ENCODE measurements around the gene METTL9. TPM values are rescaled to one million over a fixed set of nuclear protein-coding genes. Genes with fewer than 3 reads are reported as not detected.

Gene METTL9
- total RNA-seq, 4 donors from 2014 or later: 59.2 to 75.8 (median 70.3) TPM

DNA sequence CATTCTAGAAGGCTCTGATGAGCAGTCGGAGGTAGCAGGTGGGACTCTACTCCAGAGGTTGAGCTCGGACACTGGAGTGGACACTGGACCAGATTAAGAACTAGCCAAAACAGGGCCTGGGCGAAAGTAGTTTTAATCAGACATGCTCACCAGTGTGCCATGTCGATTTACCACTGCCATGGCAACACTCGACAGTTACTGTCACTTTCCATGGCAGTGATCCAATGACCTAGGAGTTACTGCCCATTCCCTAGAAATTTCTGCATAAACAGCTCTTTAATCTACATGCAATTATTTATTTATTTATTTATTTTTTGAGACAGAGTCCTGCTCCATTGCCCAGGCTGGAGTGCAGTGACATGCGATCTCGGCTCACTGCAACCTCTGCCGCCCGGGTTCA is 7.2 kb upstream of the METTL9 start:
- no peak overlapping the region for H3K27ac ChIP-seq
- H3K36me3 ChIP-seq: no peaks in the 10 kb centered on the region
- no peaks in the 10 kb centered on the region for H3K4me1 ChIP-seq
- TF ChIP-seq POLR2A (IDR thresholded peaks at IDR 0.05) (no peak), CTCF (IDR thresholded peaks at IDR 0.05) (no peak)
- H3K9me3 ChIP-seq: no peaks in the 10 kb centered on the region
- DNase-seq: no peak
- no peak overlapping the region for H3K4me3 ChIP-seq
- H3K27me3 ChIP-seq: no peaks in the 10 kb centered on the region

DNA sequence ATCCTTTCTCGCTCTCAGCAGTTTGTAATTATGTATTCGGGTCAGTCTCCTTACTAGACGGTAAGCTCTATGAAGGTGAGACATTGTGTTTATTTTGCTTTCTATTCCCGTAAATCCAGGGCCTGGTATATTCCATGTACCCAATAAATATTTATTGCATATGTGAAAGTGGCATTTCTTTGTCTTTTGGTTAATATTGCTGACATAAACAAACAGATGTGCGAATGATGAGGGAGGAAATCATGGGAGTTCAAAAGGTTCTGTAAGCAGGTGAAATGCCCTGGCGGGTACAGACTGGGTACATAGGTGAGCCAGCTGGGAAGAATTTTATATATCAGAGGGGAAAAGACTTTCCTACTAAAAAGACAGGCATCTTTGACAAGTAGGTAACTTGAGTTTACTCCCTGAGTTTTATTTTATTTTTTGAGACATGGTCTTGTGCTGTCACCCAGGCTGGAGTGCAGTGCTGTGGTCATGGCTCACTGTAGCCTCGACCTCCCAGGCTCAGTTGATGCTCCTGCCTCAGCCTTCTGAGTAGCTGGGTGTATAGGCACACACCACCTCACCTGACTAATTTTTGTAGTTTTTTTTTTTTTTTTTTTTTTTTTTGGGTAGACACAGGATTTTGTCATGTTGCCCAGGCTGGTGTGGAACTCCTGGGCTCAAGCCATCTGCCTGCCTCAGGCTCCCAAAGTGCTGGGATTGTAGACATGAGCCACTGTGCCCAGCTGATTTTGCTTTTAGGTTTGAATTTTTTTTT is 5.7 kb upstream of the METTL9 start:
- Histone ChIP-seq H3K4me3 (no peak overlapping the region), H3K36me3 (no peaks in the 10 kb centered on the region), H3K27me3 (no peaks in the 10 kb centered on the region), H3K4me1 (no peaks in the 10 kb centered on the region), H3K27ac (no peak overlapping the region), H3K9me3 (no peaks in the 10 kb centered on the region)
- no peak for DNase-seq
- no peak for TF ChIP-seq POLR2A (IDR thresholded peaks at IDR 0.05)
- no peak for TF ChIP-seq CTCF (IDR thresholded peaks at IDR 0.05)

DNA sequence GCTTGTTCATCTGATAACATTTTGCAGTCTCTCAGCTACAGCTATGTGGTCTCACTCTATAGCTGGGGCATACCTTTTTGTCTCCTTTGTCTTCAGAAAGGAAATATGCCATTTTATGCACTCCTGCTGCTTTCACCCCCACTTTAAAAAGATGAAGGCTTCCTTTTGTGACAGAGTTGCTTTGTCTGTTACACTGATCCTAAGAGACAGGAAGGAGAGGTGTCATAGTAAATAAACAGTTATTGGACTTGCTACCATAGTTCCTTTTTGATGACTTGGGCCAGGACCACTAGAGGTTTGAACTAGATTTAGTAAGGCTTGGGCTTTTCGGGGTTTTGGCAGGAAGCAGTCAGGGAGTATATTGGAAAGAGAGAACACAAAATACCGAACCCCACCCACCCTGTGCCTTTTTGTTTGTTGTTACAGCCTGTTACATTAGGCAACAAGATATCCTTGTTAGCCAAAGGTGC is 1.8 kb upstream of the METTL9 start:
- no peak overlapping the region for H3K27ac ChIP-seq
- DNase-seq: no peak

GRCh38 chr16:21598206-21598605 is 1.2 kb upstream of the METTL9 start:
- H3K4me3 ChIP-seq: peak overlapping the region in 2 of 4 donors; percentile 86 to 94
- H3K27me3 ChIP-seq: no peaks in the 10 kb centered on the region
- TF ChIP-seq CTCF (IDR thresholded peaks at IDR 0.05): no peak
- no peak for TF ChIP-seq POLR2A (IDR thresholded peaks at IDR 0.05)
- no peaks in the 10 kb centered on the region for H3K36me3 ChIP-seq
- no peak for DNase-seq
- peaks cover 0 to 22% (median 5%) of the 10 kb centered on the region in 4 donors for H3K4me1 ChIP-seq
- no peaks in the 10 kb centered on the region for H3K9me3 ChIP-seq
- peak overlapping the region in 3 of 4 donors; percentile 96 to 98 (median 97) for H3K27ac ChIP-seq

More for the DNA sequence above, 1.8 kb upstream of the METTL9 start:
- Histone ChIP-seq H3K36me3 (no peaks in the 10 kb centered on the region), H3K4me1 (peaks cover 0 to 19% (median 5%) of the 10 kb centered on the region in 4 donors), H3K9me3 (no peaks in the 10 kb centered on the region), H3K27me3 (no peaks in the 10 kb centered on the region), H3K4me3 (no peak overlapping the region)
- TF ChIP-seq POLR2A (IDR thresholded peaks at IDR 0.05) (no peak), CTCF (IDR thresholded peaks at IDR 0.05) (no peak)

GRCh38 chr16:21598701-21599121 is 666 bp upstream of the METTL9 start:
- no peak for TF ChIP-seq CTCF (IDR thresholded peaks at IDR 0.05)
- no peak for TF ChIP-seq POLR2A (IDR thresholded peaks at IDR 0.05)
- H3K36me3 ChIP-seq: no peaks in the 10 kb centered on the region

More at GRCh38 chr16:21598701-21599121, 666 bp upstream of the METTL9 start:
- Histone ChIP-seq H3K27ac (peak overlapping the region; percentile 96 to 99 (median 98)), H3K4me3 (peak overlapping the region; percentile 86 to 96 (median 92)), H3K4me1 (peaks cover 0 to 27% (median 5%) of the 10 kb centered on the region in 4 donors), H3K9me3 (no peaks in the 10 kb centered on the region), H3K27me3 (no peaks in the 10 kb centered on the region)
- peak in 2 of 3 donors; percentile 35 to 53 for DNase-seq

Data from Peyer's patch (tissue), 4 donors.